Osteocyte (in vitro differentiated cells): ENCODE data around the gene DOLPP1. TPM values are rescaled to one million over a fixed set of nuclear protein-coding genes. Genes with fewer than 3 reads are reported as not detected.

ENCODE experiments used
- DNase-seq: peaks from one replicate; pipeline ENCODE4 v3.0.0; 2021; ENCODE audit warnings: mixed read lengths; ENCODE audit not compliant: unreplicated experiment; ENCODE audit errors: extremely low spot score
- H3K27ac Mint-ChIP-seq: one replicate; pipeline ENCODE4 v1.8.0; 2021; ENCODE audit warnings: mild to moderate bottlenecking, mixed read lengths; ENCODE audit not compliant: unreplicated experiment
- H3K27me3 Mint-ChIP-seq: one replicate; pipeline ENCODE4 v1.8.0; 2021; ENCODE audit warnings: mixed read lengths; ENCODE audit not compliant: unreplicated experiment
- H3K36me3 Mint-ChIP-seq: one replicate; pipeline ENCODE4 v1.8.0; 2021; ENCODE audit warnings: mixed read lengths; ENCODE audit not compliant: unreplicated experiment
- H3K4me1 Mint-ChIP-seq: one replicate; pipeline ENCODE4 v1.8.0; 2021; ENCODE audit warnings: mixed read lengths; ENCODE audit not compliant: unreplicated experiment
- H3K4me3 Mint-ChIP-seq: one replicate; pipeline ENCODE4 v1.8.0; 2021; ENCODE audit warnings: mild to moderate bottlenecking, moderate library complexity, mixed read lengths; ENCODE audit not compliant: unreplicated experiment
- H3K9me3 Mint-ChIP-seq: one replicate; pipeline ENCODE4 v1.8.0; 2021; ENCODE audit warnings: mixed read lengths; ENCODE audit not compliant: unreplicated experiment
- total RNA-seq: library from RNA; stranded (reverse); gene quantifications from 2 replicates; pipeline ENCODE4 v1.2.1, GENCODE V29; 2021
- TF ChIP-seq, protein P1 (sequence below): fragments of 200-600 bp; sonication (generic); IDR thresholded peaks from 2 replicates; pipeline ENCODE4 v1.5.0; 2021; ENCODE audit warnings: antibody characterized with exemption, mild to moderate bottlenecking, moderate library complexity

The DOLPP1 gene
- total RNA-seq, 1 donor from 2014 or later: 13.3 TPM

DNA sequence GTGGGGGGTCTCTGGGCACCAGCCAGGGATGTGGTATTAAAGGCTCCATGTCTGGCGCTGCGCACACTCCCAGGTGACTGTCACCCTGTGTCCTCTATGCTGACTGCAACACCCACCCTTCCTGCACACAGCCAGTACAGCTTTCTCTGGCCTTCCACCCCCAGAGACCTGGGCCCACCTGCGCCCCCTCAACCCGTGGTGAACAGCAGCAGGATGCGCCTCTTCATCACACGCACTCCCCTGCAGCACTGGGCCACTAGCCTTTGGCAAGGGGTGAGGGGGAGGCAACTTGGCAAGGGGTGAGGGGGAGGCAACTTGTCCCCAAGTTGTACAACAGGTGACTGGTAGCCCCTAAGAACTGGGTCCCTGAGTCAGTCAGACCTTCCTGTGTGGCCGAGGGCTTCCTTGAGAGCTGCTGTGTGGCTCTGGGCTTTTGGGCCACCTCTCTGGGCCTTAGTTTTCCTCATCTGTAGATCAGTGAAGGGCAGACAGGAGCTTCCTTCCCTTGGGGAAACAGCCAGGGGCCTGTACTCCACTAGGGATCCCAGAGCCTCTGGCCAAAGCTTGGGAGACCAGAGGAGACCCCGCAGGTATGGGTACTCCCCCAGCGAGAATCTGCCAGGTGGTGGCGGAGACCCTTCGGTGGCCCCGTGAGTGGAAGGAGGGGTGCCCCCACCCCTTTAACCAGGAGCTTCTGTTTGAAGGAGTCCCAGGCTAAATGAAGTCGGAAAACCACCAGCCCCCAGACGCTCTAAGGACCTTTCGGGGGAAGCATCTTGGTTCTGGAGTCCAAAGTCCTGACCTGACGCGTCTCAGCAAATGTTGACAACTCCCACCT lies 25.2 kb downstream of the DOLPP1 start:
- Mint-ChIP-seq H3K36me3 (peaks cover 11% of the 10 kb centered on the region), H3K27ac (no peak overlapping the region)

DNA sequence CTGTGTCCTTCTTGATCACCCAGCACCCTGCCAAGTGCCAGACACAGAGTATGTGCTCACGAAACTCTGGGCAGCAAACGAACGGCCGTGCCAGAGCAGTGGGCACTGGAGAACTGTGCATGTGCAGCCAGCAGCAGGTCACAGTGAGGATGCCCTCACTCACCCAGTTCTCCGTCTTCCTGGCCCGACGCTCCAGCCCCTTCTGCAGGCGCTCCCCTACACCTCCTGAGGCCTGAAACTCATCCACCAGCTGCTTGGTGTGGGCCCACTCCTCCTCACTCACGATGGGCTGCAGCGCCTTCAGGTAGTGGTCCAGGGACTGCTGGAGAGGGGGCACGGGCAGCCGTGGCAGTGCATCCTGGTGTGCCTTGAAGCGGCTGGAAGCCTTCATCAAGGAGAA lies 26.7 kb downstream of the DOLPP1 start:
- TF ChIP-seq, protein P1, sequence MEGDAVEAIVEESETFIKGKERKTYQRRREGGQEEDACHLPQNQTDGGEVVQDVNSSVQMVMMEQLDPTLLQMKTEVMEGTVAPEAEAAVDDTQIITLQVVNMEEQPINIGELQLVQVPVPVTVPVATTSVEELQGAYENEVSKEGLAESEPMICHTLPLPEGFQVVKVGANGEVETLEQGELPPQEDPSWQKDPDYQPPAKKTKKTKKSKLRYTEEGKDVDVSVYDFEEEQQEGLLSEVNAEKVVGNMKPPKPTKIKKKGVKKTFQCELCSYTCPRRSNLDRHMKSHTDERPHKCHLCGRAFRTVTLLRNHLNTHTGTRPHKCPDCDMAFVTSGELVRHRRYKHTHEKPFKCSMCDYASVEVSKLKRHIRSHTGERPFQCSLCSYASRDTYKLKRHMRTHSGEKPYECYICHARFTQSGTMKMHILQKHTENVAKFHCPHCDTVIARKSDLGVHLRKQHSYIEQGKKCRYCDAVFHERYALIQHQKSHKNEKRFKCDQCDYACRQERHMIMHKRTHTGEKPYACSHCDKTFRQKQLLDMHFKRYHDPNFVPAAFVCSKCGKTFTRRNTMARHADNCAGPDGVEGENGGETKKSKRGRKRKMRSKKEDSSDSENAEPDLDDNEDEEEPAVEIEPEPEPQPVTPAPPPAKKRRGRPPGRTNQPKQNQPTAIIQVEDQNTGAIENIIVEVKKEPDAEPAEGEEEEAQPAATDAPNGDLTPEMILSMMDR: no peak
- H3K27me3 Mint-ChIP-seq: no peaks in the 10 kb centered on the region
- peaks cover 23% of the 10 kb centered on the region for H3K4me1 Mint-ChIP-seq
- DNase-seq: no peak
- H3K27ac Mint-ChIP-seq: no peak overlapping the region
- H3K4me3 Mint-ChIP-seq: no peak overlapping the region
- H3K9me3 Mint-ChIP-seq: no peaks in the 10 kb centered on the region
- peaks cover 9% of the 10 kb centered on the region for H3K36me3 Mint-ChIP-seq

More for the DNA sequence above, 25.2 kb downstream of the DOLPP1 start:
- Mint-ChIP-seq H3K4me1 (peaks cover 15% of the 10 kb centered on the region), H3K9me3 (no peaks in the 10 kb centered on the region), H3K27me3 (no peaks in the 10 kb centered on the region), H3K4me3 (no peak overlapping the region)
- TF ChIP-seq, protein P1: no peak
- DNase-seq: no peak

DNA sequence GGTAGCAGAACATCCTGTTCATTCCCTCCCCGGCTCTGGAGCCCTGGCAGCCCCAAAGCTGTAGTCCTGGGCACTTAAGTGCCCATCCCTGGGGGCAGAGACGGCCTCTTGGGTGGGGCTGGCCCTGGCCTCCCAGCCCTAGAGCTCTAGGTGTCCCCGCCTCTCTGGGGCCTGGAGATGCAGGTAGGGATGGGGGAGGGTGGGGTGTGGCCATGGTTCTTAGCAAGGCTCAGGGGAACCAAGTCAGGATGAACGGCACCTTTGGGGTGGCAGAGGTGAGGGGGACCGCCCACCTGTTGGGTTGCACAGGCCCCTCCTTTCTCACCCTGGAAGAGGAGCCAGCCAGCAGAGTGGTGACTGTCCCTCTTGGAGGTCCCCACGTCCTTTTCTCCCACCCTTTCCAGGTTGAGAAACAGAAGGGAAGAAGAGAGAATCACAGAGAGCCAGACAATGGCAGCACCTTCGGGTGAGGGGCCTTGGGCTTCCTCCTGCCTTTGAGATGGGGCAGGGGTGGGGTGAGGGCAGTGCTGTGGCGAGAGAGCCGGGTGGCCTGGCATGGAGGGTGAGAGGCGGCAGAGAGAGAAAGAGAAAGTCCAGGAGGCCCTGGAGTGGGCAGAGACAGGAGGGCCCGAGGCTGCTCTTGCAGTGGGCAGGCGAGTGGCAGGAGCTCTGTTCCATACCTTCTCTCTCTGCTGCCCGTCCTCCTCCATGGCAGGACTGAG lies 27.3 kb downstream of the DOLPP1 start:
- no peak for DNase-seq
- no peaks in the 10 kb centered on the region for H3K27me3 Mint-ChIP-seq
- H3K4me3 Mint-ChIP-seq: no peak overlapping the region
- TF ChIP-seq, protein P1: no peak
- peaks cover 9% of the 10 kb centered on the region for H3K36me3 Mint-ChIP-seq
- no peaks in the 10 kb centered on the region for H3K9me3 Mint-ChIP-seq
- no peak overlapping the region for H3K27ac Mint-ChIP-seq
- peaks cover 25% of the 10 kb centered on the region for H3K4me1 Mint-ChIP-seq

DNA sequence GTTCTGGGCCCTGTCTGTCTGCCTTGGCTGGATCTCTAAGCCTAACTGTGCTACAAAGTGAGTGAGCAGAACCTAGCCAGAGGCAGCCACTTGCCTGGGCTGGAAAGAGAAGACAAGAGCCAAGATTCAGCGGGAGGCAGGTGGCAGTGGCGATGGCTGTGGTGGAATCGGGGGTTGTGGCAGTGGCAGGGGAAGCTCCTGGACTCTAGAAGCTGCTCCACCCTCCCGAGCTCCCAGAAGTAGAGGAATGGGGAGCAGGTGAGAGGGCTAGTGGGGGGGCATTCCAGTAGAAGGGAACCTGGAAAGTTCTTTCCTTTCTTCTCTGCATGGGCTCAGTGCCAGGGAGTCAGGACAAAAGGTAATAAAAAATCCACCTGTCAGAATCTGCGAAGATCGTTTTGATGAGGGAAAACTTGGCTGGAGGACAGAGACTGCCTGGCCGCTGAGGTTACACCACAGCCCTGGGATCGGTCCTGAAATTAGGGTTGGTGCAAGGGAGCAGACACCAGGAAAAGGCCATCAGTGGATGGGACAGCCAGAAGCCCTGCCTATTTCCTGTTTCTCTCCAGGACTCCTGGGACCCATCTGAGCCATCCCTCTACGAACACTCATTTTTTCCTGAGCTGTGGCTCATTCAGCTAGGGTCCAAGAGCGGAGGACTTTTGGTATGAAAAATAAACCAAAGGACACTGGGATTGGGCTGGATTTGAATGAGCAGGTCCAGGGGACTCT lies 28.1 kb downstream of the DOLPP1 start:
- H3K27ac Mint-ChIP-seq: peak overlapping the region; percentile 34
- no peaks in the 10 kb centered on the region for H3K27me3 Mint-ChIP-seq
- peaks cover 29% of the 10 kb centered on the region for H3K4me1 Mint-ChIP-seq
- H3K9me3 Mint-ChIP-seq: no peaks in the 10 kb centered on the region
- TF ChIP-seq, protein P1: no peak
- H3K4me3 Mint-ChIP-seq: peak overlapping the region; percentile 73
- DNase-seq: no peak
- H3K36me3 Mint-ChIP-seq: peaks cover 9% of the 10 kb centered on the region

DNA sequence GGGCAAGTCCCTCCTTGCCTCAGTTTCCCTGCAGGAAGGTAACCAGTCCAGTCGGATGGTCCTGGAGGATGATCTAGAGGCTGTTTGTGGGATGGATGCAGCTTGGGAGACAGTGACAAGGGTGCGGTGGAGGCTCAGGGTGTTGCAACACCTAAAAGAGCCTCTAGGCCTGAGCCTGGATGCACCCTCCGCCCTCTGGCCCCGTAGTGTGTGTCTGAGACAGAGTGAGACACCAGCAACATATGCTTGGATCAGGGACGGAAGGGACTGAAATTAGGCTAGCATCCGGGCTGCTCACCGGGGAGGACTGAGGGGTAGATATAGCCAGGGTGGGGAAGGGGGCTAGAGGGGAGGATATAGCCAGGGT lies 28.6 kb downstream of the DOLPP1 start:
- Mint-ChIP-seq H3K27ac (peak overlapping the region; percentile 34), H3K4me1 (peaks cover 34% of the 10 kb centered on the region), H3K36me3 (peaks cover 9% of the 10 kb centered on the region), H3K9me3 (no peaks in the 10 kb centered on the region), H3K4me3 (peak overlapping the region; percentile 73), H3K27me3 (no peaks in the 10 kb centered on the region)
- no peak for DNase-seq
- TF ChIP-seq, protein P1: no peak
